Parathyroid adenoma (tissue), 2 donors: ENCODE measurements around the gene VAT1L.

Source experiments
- H2AFZ ChIP-seq: fragments of 300-600 bp; sonication (generic); one replicate; pipeline ENCODE4 v1.7.0; 2017; ENCODE audit warnings: antibody characterized with exemption, mild to moderate bottlenecking
- H3K27ac ChIP-seq: fragments of 300-600 bp; sonication (generic); one replicate; pipeline ENCODE4 v1.7.0; 2017
- H3K27me3 ChIP-seq: fragments of 300-600 bp; sonication (generic); one replicate; pipeline ENCODE4 v1.7.0; 2017; ENCODE audit warnings: low read length; ENCODE audit not compliant: control insufficient read depth, insufficient read depth
- H3K36me3 ChIP-seq: fragments of 300-600 bp; sonication (generic); one replicate; pipeline ENCODE4 v1.7.0; 2017; ENCODE audit warnings: low read length; ENCODE audit not compliant: control insufficient read depth, insufficient read depth
- H3K4me1 ChIP-seq: fragments of 300-600 bp; sonication (generic); one replicate; pipeline ENCODE4 v1.7.0; 2017; ENCODE audit warnings: control low read depth
- H3K4me2 ChIP-seq: fragments of 300-600 bp; sonication (generic); one replicate; pipeline ENCODE4 v1.7.0; 2017; ENCODE audit warnings: low read length
- H3K4me3 ChIP-seq: fragments of 300-600 bp; sonication (generic); one replicate; pipeline ENCODE4 v1.7.0; 2017; ENCODE audit warnings: low read depth, low read length
- H3K79me2 ChIP-seq: fragments of 300-600 bp; sonication (generic); one replicate; pipeline ENCODE4 v1.7.0; 2017; ENCODE audit warnings: control low read depth
- H3K9ac ChIP-seq: fragments of 300-600 bp; sonication (generic); one replicate; pipeline ENCODE4 v1.7.0; 2017; ENCODE audit warnings: mild to moderate bottlenecking
- H3K9me3 ChIP-seq: fragments of 300-600 bp; sonication (generic); one replicate; pipeline ENCODE4 v1.7.0; 2017; ENCODE audit warnings: low read length; ENCODE audit not compliant: control insufficient read depth
- CTCF ChIP-seq: fragments of 300-600 bp; sonication (generic); IDR thresholded peaks from one replicate; pipeline ENCODE4 v1.7.0; 2017; ENCODE audit warnings: antibody characterized with exemption, mild to moderate bottlenecking
- donor health status: primary hyperparathyroidism.

The VAT1L gene

DNA sequence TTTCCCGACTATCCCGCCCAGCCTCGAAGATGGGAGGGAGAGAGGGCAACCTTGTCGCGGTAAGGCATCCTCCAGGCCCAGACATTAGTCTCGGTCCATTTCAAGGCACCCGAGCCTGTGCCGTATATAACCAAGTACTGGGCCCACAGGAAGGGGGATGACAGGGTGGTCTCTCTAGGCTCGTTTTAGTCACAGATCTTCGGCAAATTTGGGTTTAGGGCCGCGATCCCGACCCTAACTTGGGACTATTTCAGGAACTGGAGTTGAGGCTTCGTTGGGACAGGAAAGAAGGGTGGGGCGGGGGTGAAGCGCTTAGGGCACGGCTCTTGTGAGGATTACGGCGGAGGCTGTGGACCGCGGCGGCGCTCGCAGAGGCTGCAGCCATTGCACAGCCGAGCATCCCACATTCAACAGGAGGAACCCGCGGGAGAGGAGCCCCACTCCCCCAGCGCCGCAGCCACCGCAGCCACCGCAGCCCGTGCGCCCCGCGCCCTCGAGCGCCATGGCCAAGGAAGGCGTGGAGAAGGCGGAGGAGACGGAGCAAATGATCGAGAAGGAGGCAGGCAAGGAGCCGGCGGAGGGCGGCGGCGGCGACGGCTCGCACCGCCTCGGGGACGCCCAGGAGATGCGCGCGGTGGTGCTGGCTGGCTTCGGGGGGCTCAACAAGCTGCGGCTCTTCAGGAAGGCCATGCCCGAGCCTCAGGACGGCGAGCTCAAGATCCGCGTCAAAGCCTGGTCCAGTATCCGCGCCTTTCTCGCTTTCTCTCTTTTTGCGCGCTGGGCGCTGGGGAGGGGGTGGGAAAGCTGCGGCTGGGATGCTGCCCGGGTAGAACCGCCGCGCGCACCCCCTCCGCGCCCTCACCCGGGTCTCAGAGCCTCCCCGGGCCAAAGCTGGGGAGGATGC lies at the start of gene VAT1L:
Gene VAT1L, plus strand, starts transcription at position 384 of the 904 bp plus-strand sequence. Its CDS starts 119 bp downstream, at position 503.
- H3K79me2 ChIP-seq = no peaks in the 10 kb centered on the region
- TF ChIP-seq CTCF = no peak
- H2AFZ ChIP-seq = peak within 1 kb of the TSS; percentile 73
- H3K9me3 ChIP-seq = no peaks in the 10 kb centered on the region
- H3K27me3 ChIP-seq = no peaks in the 10 kb centered on the region
- peak within 1 kb of the TSS; percentile 83 for H3K4me2 ChIP-seq
- H3K4me3 ChIP-seq = peak within 1 kb of the TSS; percentile 32
- H3K9ac ChIP-seq = no peak within 1 kb of the TSS
- no peaks in the 10 kb centered on the region for H3K4me1 ChIP-seq
- no peak within 1 kb of the TSS for H3K27ac ChIP-seq
- H3K36me3 ChIP-seq = no peaks in the 10 kb centered on the region

DNA sequence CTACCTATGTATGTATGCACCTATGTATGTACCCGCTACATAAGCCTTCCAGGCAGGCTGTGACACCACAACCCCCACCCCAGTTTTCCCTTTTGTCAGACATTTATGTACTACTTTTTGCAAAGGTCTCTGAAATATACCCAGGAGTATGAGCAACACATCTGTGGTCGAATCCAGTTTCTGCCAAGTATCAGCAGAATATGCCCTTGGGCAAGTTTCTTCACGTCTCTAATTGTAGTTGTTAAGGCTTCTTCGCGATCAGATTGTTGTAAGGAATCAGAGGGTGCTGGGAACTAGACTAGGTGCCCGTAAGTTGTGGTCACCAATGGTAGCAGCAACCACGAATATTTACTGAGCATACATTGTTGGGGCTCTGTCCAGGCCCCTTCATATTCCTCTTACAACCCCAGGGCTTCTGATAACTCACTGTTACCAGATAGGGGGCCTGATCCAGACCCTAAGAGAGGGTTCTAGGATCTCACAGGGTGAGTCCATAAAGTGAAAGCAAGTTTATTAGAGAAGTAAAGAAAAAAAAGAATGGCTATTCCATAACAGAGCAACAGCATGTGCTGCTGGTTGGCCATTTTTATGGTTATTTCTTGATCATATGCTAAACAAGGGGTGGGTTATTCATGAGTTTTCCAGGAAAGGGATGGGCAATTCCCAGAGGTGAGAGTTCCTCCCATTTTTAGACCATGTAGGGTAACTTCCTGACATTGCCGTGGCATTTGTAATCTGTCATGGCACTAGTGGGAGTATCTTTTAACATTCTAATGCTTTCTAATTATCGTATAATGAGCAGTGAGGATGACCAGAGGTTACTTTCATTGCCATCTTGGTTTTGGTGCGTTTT lies 49.4 kb upstream of the VAT1L start:
- TF ChIP-seq CTCF = no peak

DNA sequence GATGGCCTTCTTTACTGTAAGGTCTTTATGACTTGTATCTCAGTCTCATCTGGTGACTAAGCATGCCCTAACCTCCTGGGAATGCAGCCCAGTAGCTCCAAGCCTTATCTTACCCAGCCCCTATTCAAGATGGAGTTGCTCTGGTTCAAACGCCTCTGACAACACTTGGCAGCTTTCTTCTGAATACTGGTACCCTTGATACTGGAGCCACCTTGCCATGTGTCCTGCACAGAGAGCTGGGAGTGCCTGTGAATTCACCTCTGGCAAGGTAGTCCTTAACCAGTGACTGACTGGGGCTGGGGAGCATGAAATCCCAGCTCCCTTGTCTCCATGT lies 48.8 kb upstream of the VAT1L start:
- H3K9ac ChIP-seq = no peak overlapping the region
- no peaks in the 10 kb centered on the region for H3K27me3 ChIP-seq
- no peaks in the 10 kb centered on the region for H3K4me1 ChIP-seq
- H3K27ac ChIP-seq = no peak overlapping the region
- H3K36me3 ChIP-seq = no peaks in the 10 kb centered on the region
- no peaks in the 10 kb centered on the region for H3K79me2 ChIP-seq
- H2AFZ ChIP-seq = no peak overlapping the region
- no peak overlapping the region for H3K4me3 ChIP-seq
- no peaks in the 10 kb centered on the region for H3K9me3 ChIP-seq
- H3K4me2 ChIP-seq = no peak overlapping the region
- TF ChIP-seq CTCF = no peak

More for the DNA sequence above, 49.4 kb upstream of the VAT1L start:
- H3K9ac ChIP-seq = no peak overlapping the region
- no peaks in the 10 kb centered on the region for H3K27me3 ChIP-seq
- no peak overlapping the region for H3K4me3 ChIP-seq
- no peak overlapping the region for H3K27ac ChIP-seq
- H3K79me2 ChIP-seq = no peaks in the 10 kb centered on the region
- H2AFZ ChIP-seq = no peak overlapping the region
- H3K4me1 ChIP-seq = no peaks in the 10 kb centered on the region
- H3K4me2 ChIP-seq = no peak overlapping the region
- no peaks in the 10 kb centered on the region for H3K36me3 ChIP-seq
- H3K9me3 ChIP-seq = no peaks in the 10 kb centered on the region

DNA sequence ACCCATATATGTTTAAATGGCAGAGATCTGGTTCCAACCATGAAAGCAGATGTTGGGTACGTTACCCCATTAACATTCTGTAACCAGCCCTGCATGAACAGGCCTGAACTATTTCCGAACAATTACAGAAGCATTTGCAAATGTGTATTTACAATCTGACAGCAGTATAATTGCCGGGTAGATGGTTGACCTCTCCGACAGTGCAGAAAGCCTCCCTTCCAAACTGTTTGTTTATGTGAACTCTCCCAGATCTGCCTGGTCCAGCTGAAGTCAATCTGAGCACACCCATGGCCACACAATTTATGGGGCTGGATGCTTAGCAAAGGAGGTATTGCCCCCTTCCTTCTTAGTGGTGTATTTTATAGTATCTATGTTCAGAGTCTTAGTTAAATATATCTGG lies 44.2 kb upstream of the VAT1L start:
- Histone ChIP-seq H3K9ac (no peak overlapping the region), H3K79me2 (no peaks in the 10 kb centered on the region), H2AFZ (no peak overlapping the region), H3K27ac (no peak overlapping the region), H3K9me3 (no peaks in the 10 kb centered on the region), H3K4me2 (no peak overlapping the region), H3K27me3 (no peaks in the 10 kb centered on the region), H3K36me3 (no peaks in the 10 kb centered on the region), H3K4me3 (no peak overlapping the region), H3K4me1 (no peaks in the 10 kb centered on the region)
- TF ChIP-seq CTCF = no peak
